DLD1 (cell line): ENCODE data around the gene KRT81.
"Not testable (repeated sequence)": the region's sequence is repeated elsewhere in the genome, so short reads cannot be mapped to it uniquely, and the experiment has no call there.

ENCODE experiments used
- in situ Hi-C: cut with HindIII; loops from 2 replicates; pipeline ENCODE4 v1.10.0; 2017; ENCODE audit warnings: low sequenced_read_pairs

KRT81 gene

GRCh38 chr12:52318241-52318990 lies 27.1 kb upstream of the KRT81 start:
- in situ Hi-C loops, result no loop called here

- in situ Hi-C loops, result no loop called here
Measured at GRCh38 chr12:52317468-52318052, 26.2 kb upstream of the KRT81 start.

- in situ Hi-C loops, result no loop called here
Measured at GRCh38 chr12:52316701-52317100, 25.4 kb upstream of the KRT81 start.

- in situ Hi-C loops, result no loop called here
Measured at GRCh38 chr12:52316290-52316689, 25.0 kb upstream of the KRT81 start.

- in situ Hi-C loops, result not testable (repeated sequence)
Measured at GRCh38 chr12:52315721-52316120, 24.4 kb upstream of the KRT81 start.

DNA sequence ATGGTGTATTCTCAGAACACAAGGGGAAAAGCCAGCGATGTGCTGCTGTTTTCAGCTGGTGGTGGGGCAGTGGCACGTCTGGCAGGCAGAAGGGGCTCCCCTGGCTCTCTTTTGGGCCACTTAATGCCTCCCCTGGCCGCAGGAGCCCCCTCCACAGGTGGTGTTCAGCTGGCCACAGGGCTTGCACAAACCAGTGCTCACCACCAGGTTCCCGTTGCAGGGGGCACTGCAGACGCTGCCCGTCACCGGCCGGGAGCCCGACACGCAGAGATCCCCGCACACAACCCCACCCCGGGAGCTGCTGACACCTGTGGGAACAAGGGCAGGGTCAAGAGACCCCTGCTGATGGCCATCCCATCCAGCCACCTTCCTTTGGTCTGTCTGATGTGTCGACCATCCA lies 23.2 kb upstream of the KRT81 start:
- in situ Hi-C loops, result no loop called here

DNA sequence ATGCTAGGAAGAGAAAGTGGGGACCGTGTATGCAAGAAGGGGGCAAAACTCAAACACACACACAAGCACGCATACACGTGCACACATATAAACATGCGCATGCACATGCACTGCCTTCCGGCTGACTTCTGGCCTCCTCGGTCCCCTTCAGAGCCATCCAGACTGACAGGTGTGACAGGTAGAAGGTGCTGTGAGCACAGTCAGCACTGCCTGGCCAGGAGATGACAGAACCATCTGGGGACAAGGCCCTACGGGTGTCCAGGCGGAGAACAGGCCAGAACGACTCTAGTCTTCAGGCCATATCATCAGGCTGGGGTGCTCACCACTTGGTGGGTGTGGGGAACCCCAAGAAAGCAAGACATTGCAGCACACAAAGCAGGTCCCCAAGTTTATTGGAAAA lies 22.6 kb upstream of the KRT81 start:
- in situ Hi-C loops, result no loop called here

- in situ Hi-C loops, result no loop called here
Measured at GRCh38 chr12:52313461-52313860, 22.1 kb upstream of the KRT81 start.

- in situ Hi-C loops, result no loop called here
Measured at GRCh38 chr12:52312086-52312485, 20.8 kb upstream of the KRT81 start.

- in situ Hi-C loops, result no loop called here
Measured at GRCh38 chr12:52311285-52311648, 19.9 kb upstream of the KRT81 start.

GRCh38 chr12:52310622-52311284 lies 19.4 kb upstream of the KRT81 start:
- in situ Hi-C loops, result no loop called here

- in situ Hi-C loops, result no loop called here
Measured at GRCh38 chr12:52308806-52309425, 17.6 kb upstream of the KRT81 start.

DNA sequence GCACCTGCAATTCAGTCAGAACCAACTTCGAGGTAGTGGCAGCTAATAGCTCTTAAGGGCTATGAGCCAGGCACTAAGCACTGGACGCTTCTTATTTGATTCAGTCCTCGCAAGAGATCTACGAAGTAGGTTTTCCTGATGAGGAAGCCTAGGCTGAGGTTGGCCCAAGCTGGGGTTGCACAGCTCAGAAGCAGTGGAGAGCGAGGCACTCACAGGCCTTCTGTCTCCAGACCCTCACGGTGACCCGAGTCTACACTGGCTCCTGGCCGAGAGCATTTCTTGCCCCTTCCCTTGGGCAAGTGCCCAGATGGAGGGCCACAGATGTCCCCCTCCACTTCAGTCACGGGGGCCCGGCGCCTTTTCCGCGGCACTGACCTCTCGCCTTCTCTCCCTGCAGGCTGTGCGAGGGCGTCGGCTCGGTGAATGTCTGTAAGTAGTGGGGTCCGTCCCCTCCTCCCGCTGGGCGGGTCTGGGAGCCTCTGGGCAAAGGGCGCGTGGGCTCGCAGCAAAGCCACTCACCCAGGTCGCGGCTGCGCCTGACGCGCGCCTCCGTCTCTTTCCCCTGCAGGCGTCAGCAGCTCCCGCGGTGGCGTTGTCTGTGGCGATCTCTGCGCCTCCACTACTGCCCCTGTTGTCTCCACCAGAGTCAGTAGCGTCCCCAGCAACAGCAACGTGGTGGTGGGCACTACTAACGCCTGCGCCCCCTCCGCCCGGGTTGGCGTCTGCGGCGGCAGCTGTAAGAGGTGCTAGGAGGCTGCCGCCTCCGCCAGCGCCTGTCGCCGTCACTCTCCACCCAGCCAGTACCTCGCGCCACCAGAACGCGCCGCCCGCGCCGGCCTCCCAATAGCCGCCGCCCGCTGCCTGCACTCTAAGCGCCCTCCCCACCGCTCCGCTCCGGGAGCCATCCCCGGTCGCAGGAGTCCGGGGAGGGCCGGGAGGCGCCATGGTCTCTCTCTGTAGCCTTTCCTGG lies 16.8 kb upstream of the KRT81 start:
- in situ Hi-C loops, result no loop called here

DNA sequence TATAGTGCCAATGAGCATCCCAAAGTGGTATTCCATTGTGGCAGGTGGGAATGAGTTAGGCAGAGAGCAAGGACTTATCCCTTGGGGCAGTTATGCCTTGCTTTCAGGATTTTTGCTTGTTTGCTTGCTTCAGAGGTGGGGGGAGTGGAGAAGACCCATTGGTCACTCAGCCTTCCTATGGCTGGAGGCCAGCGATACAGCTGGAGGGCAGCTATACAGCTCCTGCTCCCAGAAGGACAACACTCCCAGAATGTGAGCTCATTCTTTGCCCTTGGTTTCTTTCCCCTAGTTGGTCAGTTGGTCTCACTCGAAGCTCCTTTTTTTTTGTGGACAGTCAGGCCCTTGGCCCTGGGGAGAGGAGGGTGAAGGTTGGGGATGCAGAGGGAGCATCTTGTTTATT lies 15.4 kb upstream of the KRT81 start:
- in situ Hi-C loops, result no loop called here

DNA sequence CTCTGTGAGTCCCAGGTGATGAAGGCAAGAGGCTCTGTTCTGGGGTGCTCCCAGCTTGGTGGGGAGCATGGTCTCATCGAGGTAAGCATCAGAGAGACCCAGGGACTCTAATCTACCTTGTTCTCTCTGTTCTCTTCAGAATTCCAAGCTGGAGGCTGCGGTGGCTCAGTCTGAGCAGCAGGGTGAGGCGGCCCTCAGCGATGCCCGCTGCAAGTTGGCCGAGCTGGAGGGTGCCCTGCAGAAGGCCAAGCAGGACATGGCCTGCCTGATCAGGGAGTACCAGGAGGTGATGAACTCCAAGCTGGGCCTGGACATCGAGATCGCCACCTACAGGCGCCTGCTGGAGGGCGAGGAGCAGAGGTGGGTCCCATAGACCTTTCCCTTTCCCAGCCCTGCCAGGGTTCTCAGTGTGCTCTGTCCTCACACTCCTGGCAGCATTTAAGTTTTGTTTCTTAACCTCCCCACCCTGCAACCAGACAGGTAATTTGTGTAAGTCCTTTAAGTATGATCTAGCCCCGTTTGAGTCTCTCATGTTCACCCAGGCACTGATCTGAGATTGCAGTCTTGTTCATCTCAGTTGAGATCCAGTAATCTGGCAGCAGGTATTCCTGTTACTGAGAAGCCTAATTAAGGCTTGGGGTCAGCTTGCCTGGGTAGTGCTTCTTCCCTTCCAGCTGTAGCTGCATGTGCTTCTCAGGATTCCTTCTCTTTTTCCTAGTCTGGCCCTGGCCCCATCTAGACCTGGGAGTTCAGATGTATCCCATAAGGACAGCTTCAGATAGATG lies 14.8 kb upstream of the KRT81 start:
- in situ Hi-C loops, result no loop called here

GRCh38 chr12:52304941-52305411 lies 13.6 kb upstream of the KRT81 start:
- in situ Hi-C loops, result not testable (repeated sequence)

DNA sequence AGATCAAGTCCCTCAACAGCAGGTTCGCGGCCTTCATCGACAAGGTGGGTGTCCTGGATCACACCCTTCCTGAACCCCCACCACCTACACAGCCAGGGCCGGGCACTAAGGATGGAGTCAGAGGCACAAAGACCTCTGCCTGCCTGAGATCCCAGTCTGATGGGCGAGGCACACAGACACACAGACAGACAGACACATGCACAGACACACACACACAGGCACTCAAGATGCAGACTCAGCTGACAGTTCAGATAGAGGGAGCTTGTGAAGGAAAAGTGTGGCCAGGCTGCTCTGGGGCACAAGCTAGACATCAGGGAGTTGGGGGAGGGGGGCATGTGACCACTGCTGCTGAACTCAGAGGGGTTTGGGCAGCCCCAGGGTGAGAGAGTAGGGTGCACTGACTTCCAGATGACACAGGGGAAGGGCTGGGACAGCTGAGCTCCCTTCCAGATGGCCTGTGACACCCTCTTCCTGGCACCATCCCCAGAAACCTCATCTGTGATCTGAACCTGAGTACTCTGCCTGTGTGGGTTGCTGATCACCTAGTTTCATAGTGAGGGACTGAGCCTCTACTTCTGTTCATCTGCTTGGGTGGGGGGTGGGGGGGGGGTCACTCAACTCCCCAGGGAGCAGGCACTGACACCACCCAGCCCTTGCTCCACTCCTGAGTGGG lies 11.0 kb upstream of the KRT81 start:
- in situ Hi-C loops, result not testable (repeated sequence)

- in situ Hi-C loops, result not testable (repeated sequence)
Measured at GRCh38 chr12:52301721-52302120, 10.4 kb upstream of the KRT81 start.
